IMR-90 (cell line): Measurements from ENCODE around the gene WDR11. TPM values are rescaled to one million over a fixed set of nuclear protein-coding genes. Genes with fewer than 3 reads are reported as not detected.

ENCODE experiments used
- ATAC-seq: fragments of 200-7000 bp; cut with Tn5 transposase; 2 replicates; pipeline ENCODE4 v1.9.1; 2020; ENCODE audit warnings: low read depth, mild to moderate bottlenecking, moderate library complexity
- BruUV-seq: library from RNA; stranded (reverse); fragments of 400-500 nt; replicated peaks from 2 replicates; lab custom pipeline; 2021; lab: Mats Ljungman, UMichigan
- CTCF ChIA-PET: fragments of 300-600 bp; formaldehyde crosslinking; extraction: SDS; loops from one replicate; lab custom pipeline; 2021; ENCODE audit warnings: antibody characterized with exemption; lab: Yijun Ruan, JAX
- POLR2A ChIA-PET: fragments of 300-600 bp; sonication (Branson Sonifier 250); formaldehyde crosslinking; loops from one replicate; lab custom pipeline; 2022; ENCODE audit warnings: antibody characterized with exemption; ENCODE audit not compliant: unreplicated experiment; lab: Charles Lee
- DNase-seq: peaks from one replicate; pipeline ENCODE4 v3.0.0; 2013
- H2AFZ ChIP-seq: replicated peaks from 2 replicates; pipeline ENCODE3; 2013; ENCODE audit warnings: low read length, mild to moderate bottlenecking; ENCODE audit not compliant: poor library complexity
- H2AK5ac ChIP-seq: 2 replicates; pipeline ENCODE4 v1.6.1; 2013; ENCODE audit warnings: low read depth, low read length, inconsistent platforms
- H2AK9ac ChIP-seq: replicated peaks from 2 replicates; pipeline ENCODE3; 2013; ENCODE audit warnings: mild to moderate bottlenecking, low read depth, low read length, moderate library complexity; ENCODE audit not compliant: poor library complexity
- H2BK120ac ChIP-seq: 2 replicates; pipeline ENCODE4 v1.6.1; 2013; ENCODE audit warnings: low read depth, low read length, inconsistent platforms
- H2BK15ac ChIP-seq: 3 replicates; pipeline ENCODE4 v1.6.1; 2013; ENCODE audit warnings: low read depth, low read length, inconsistent platforms
- H2BK20ac ChIP-seq: 2 replicates; pipeline ENCODE4 v1.6.1; 2013; ENCODE audit warnings: low read depth, mild to moderate bottlenecking, inconsistent platforms, low read length, moderate library complexity
- H2BK5ac ChIP-seq: 2 replicates; pipeline ENCODE4 v1.6.1; 2013; ENCODE audit warnings: mild to moderate bottlenecking, low read depth, low read length, inconsistent platforms; ENCODE audit not compliant: poor library complexity, severe bottlenecking
- H3K14ac ChIP-seq: replicated peaks from 2 replicates; pipeline ENCODE4 v1.6.1; 2013; ENCODE audit warnings: low read depth, low read length, inconsistent platforms
- H3K18ac ChIP-seq: 2 replicates; pipeline ENCODE4 v1.6.1; 2013; ENCODE audit warnings: low read depth, low read length, control low read depth
- H3K23ac ChIP-seq: 2 replicates; pipeline ENCODE4 v1.6.1; 2013; ENCODE audit warnings: low read depth, low read length, inconsistent platforms
- H3K27ac ChIP-seq: 2 replicates; pipeline ENCODE4 v1.5.1; 2013; ENCODE audit warnings: mild to moderate bottlenecking, control low read depth, low read length; ENCODE audit not compliant: insufficient read depth
- H3K27me3 ChIP-seq: 2 replicates; pipeline ENCODE4 v1.6.1; 2013; ENCODE audit warnings: low read length; ENCODE audit not compliant: control insufficient read depth, insufficient read depth
- H3K36me3 ChIP-seq: 2 replicates; pipeline ENCODE4 v1.6.1; 2013; ENCODE audit warnings: low read length, mixed read lengths; ENCODE audit not compliant: control insufficient read depth, insufficient read depth
- H3K4ac ChIP-seq: 2 replicates; pipeline ENCODE4 v1.6.1; 2013; ENCODE audit warnings: low read depth, low read length, inconsistent platforms
- H3K4me1 ChIP-seq: 2 replicates; pipeline ENCODE4 v1.6.1; 2013; ENCODE audit warnings: low read length, mixed read lengths; ENCODE audit not compliant: control insufficient read depth, insufficient read depth
- H3K4me2 ChIP-seq: 2 replicates; pipeline ENCODE4 v1.6.1; 2013; ENCODE audit warnings: low read depth, mild to moderate bottlenecking, control low read depth, low read length, moderate library complexity
- H3K4me3 ChIP-seq: 2 replicates; pipeline ENCODE4 v1.5.1; 2013; ENCODE audit warnings: low read depth, mild to moderate bottlenecking, control low read depth, low read length, moderate library complexity; ENCODE audit not compliant: insufficient read depth
- H3K56ac ChIP-seq: 2 replicates; pipeline ENCODE4 v1.6.1; 2013; ENCODE audit warnings: low read length, inconsistent platforms; ENCODE audit not compliant: insufficient read depth; ENCODE audit errors: extremely low read depth
- H3K79me1 ChIP-seq, 2 experiments: 2 replicates each; pipeline ENCODE4 v1.6.1; 2013; ENCODE audit warnings: low read length in 2 of 2, inconsistent platforms in 1 of 2, low read depth in 1 of 2
- H3K9ac ChIP-seq: 2 replicates; pipeline ENCODE4 v1.6.1; 2013; ENCODE audit warnings: low read depth, low read length, control low read depth
- H3K9me1 ChIP-seq: 2 replicates; pipeline ENCODE4 v1.6.1; 2013; ENCODE audit warnings: low read length, inconsistent platforms; ENCODE audit not compliant: insufficient read depth
- H3K9me3 ChIP-seq: 2 replicates; pipeline ENCODE4 v1.6.1; 2013; ENCODE audit warnings: low read length; ENCODE audit not compliant: control insufficient read depth, insufficient read depth
- H4K20me1 ChIP-seq: 2 replicates; pipeline ENCODE4 v1.6.1; 2013; ENCODE audit warnings: low read length, inconsistent platforms; ENCODE audit not compliant: insufficient read depth
- H4K5ac ChIP-seq: 2 replicates; pipeline ENCODE4 v1.6.1; 2013; ENCODE audit warnings: mild to moderate bottlenecking, low read depth, low read length, control low read depth
- H4K8ac ChIP-seq, 2 experiments: 2 replicates each; pipeline ENCODE4 v1.6.1; 2013; ENCODE audit warnings: low read depth in 2 of 2, low read length in 2 of 2, control low read depth in 1 of 2, inconsistent platforms in 1 of 2
- H4K91ac ChIP-seq: 2 replicates; pipeline ENCODE4 v1.6.1; 2013; ENCODE audit warnings: low read depth, low read length, inconsistent platforms; ENCODE audit not compliant: insufficient read depth
- BHLHE40 ChIP-seq: fragments of 150-350 bp; IDR thresholded peaks from 2 replicates; pipeline ENCODE4 v1.6.1; 2016; ENCODE audit warnings: mild to moderate bottlenecking, low read depth, low read length
- CEBPB ChIP-seq: IDR thresholded peaks from 2 replicates; pipeline ENCODE4 v1.6.1; 2012; ENCODE audit warnings: low read depth, low read length, improper control_type of control experiment
- CHD1 ChIP-seq: IDR thresholded peaks from 2 replicates; pipeline ENCODE4 v1.6.1; 2012; ENCODE audit warnings: low read depth, low read length, improper control_type of control experiment
- FOS ChIP-seq: fragments of 150-350 bp; IDR thresholded peaks from 2 replicates; pipeline ENCODE4 v1.6.1; 2016; ENCODE audit warnings: low read depth, low read length
- MAFK ChIP-seq: IDR thresholded peaks from 2 replicates; pipeline ENCODE4 v1.6.1; 2012; ENCODE audit warnings: low read depth, low read length, improper control_type of control experiment
- MAZ ChIP-seq: IDR thresholded peaks from 2 replicates; pipeline ENCODE4 v1.6.1; 2012; ENCODE audit warnings: low read depth, mild to moderate bottlenecking, low read length, improper control_type of control experiment, moderate library complexity, borderline replicate concordance
- MXI1 ChIP-seq: IDR thresholded peaks from 2 replicates; pipeline ENCODE4 v1.6.1; 2012; ENCODE audit warnings: low read depth, mild to moderate bottlenecking, low read length, moderate library complexity, borderline replicate concordance
- NFE2L2 ChIP-seq: fragments of 150-350 bp; IDR thresholded peaks from 2 replicates; pipeline ENCODE4 v1.6.1; 2016; ENCODE audit warnings: low read depth, mild to moderate bottlenecking, low read length
- POLR2A ChIP-seq: IDR thresholded peaks from 2 replicates; pipeline ENCODE4 v1.6.1; 2012; ENCODE audit warnings: mild to moderate bottlenecking, low read depth, low read length
- RAD21 ChIP-seq: IDR thresholded peaks from 2 replicates; pipeline ENCODE4 v1.6.1; 2012; ENCODE audit warnings: low read length, improper control_type of control experiment
- RCOR1 ChIP-seq: IDR thresholded peaks from 2 replicates; pipeline ENCODE4 v1.6.1; 2012; ENCODE audit warnings: mild to moderate bottlenecking, low read length, improper control_type of control experiment; ENCODE audit not compliant: insufficient replicate concordance
- RFX5 ChIP-seq: IDR thresholded peaks from 2 replicates; pipeline ENCODE4 v1.8.0; 2012; ENCODE audit warnings: low read depth, mild to moderate bottlenecking, low read length, moderate library complexity
- SMC3 ChIP-seq: fragments of 150-350 bp; IDR thresholded peaks from 2 replicates; pipeline ENCODE4 v1.6.1; 2016; ENCODE audit warnings: low read depth, mild to moderate bottlenecking, antibody characterized with exemption, low read length, moderate library complexity
- WGBS, 2 experiments: methylation state at CpG; one replicate each; pipeline versions ENCODE4 v1.1.5 to v1.1.7; 2013; ENCODE audit warnings: missing lambda C conversion rate in 2 of 2; ENCODE audit not compliant: insufficient read length in 1 of 2; ENCODE audit errors: extremely low coverage in 2 of 2; 5-methylcytosine and 5-hydroxymethylcytosine counted together
- dilution Hi-C: fragments of 300-500 bp; cut with HindIII; formaldehyde crosslinking; loops from one replicate; pipeline ENCODE4 v1.14.3; 2018; ENCODE audit warnings: low sequenced_read_pairs; ENCODE audit not compliant: unreplicated experiment
- in situ Hi-C: fragments of 300-500 bp; cut with MboI; formaldehyde crosslinking; loops from 3 replicates; pipeline ENCODE4 v1.14.3; 2019; ENCODE audit warnings: low sequenced_read_pairs, inconsistent platforms, mixed read lengths
- intact Hi-C: fragments of 100-400 bp; cut with micrococcal nuclease; formaldehyde crosslinking; loops from 2 replicates; pipeline ENCODE4 v1.10.0; 2022
- polyA plus RNA-seq, 3 experiments: library from polyadenylated mRNA; depleted of rRNA; stranded (reverse); fragments of >200 nt; gene quantifications; 2 replicates each; pipeline ENCODE4 v1.2.3, GENCODE V29; 2012; ENCODE audit warnings: low replicate concordance in 1 of 3
- total RNA-seq: library from RNA; depleted of rRNA; stranded (reverse); fragments of >200 nt; gene quantifications from 2 replicates; pipeline ENCODE4 v1.2.3, GENCODE V29; 2012
- TF ChIP-seq, protein P1 (sequence below): fragments of 150-350 bp; IDR thresholded peaks from 2 replicates; pipeline ENCODE4 v1.6.1; 2016; ENCODE audit warnings: low read depth, mild to moderate bottlenecking, low read length, moderate library complexity, borderline replicate concordance
- TF ChIP-seq, protein P2 (sequence below): conservative IDR thresholded peaks from 2 replicates; pipeline ENCODE4 v1.5.1; 2012; ENCODE audit warnings: mild to moderate bottlenecking, low read depth, low read length, improper control_type of control experiment
- TF ChIP-seq, protein P3 (sequence below): fragments of 150-350 bp; IDR thresholded peaks from 2 replicates; pipeline ENCODE4 v1.6.1; 2017; ENCODE audit warnings: mild to moderate bottlenecking, antibody characterized with exemption, low read length, low read depth

Gene WDR11
- total and polyA plus RNA-seq, 2 of the 4 experiments (the other 2 are of a cell fraction) = 31.6 to 62.6 TPM

DNA sequence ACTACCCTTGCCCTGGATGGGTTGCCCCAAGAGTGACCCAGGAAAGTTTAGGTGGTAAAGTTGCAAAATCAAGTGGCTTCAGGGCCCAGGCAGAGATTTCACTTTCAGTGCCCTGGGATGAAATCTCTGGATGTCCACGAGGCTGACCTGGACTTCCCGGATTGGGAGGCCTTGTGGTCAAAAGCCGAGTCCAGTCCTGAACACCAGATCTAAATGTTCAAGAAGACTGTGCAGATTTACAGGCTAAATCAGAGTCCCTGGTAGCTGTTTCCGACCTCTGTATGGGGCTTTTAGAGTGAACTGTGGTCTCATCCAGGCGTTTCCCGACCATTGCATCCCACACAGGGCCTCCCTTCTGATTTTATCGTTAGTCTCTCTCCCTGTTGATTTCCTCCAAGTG, 95.3 kb downstream of the WDR11 start:
- TF ChIP-seq RCOR1 = no peak
- no peak for TF ChIP-seq RAD21
- TF ChIP-seq, protein P1, sequence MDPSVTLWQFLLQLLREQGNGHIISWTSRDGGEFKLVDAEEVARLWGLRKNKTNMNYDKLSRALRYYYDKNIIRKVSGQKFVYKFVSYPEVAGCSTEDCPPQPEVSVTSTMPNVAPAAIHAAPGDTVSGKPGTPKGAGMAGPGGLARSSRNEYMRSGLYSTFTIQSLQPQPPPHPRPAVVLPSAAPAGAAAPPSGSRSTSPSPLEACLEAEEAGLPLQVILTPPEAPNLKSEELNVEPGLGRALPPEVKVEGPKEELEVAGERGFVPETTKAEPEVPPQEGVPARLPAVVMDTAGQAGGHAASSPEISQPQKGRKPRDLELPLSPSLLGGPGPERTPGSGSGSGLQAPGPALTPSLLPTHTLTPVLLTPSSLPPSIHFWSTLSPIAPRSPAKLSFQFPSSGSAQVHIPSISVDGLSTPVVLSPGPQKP = no peak
- TF ChIP-seq SMC3 = no peak
- no peak for TF ChIP-seq FOS
- TF ChIP-seq CEBPB = no peak
- TF ChIP-seq, protein P2, sequence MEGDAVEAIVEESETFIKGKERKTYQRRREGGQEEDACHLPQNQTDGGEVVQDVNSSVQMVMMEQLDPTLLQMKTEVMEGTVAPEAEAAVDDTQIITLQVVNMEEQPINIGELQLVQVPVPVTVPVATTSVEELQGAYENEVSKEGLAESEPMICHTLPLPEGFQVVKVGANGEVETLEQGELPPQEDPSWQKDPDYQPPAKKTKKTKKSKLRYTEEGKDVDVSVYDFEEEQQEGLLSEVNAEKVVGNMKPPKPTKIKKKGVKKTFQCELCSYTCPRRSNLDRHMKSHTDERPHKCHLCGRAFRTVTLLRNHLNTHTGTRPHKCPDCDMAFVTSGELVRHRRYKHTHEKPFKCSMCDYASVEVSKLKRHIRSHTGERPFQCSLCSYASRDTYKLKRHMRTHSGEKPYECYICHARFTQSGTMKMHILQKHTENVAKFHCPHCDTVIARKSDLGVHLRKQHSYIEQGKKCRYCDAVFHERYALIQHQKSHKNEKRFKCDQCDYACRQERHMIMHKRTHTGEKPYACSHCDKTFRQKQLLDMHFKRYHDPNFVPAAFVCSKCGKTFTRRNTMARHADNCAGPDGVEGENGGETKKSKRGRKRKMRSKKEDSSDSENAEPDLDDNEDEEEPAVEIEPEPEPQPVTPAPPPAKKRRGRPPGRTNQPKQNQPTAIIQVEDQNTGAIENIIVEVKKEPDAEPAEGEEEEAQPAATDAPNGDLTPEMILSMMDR = no peak
- TF ChIP-seq, protein P3, sequence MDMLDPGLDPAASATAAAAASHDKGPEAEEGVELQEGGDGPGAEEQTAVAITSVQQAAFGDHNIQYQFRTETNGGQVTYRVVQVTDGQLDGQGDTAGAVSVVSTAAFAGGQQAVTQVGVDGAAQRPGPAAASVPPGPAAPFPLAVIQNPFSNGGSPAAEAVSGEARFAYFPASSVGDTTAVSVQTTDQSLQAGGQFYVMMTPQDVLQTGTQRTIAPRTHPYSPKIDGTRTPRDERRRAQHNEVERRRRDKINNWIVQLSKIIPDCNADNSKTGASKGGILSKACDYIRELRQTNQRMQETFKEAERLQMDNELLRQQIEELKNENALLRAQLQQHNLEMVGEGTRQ = no peak
- TF ChIP-seq RFX5 = no peak
- no peak for TF ChIP-seq NFE2L2
- TF ChIP-seq BHLHE40 = no peak
- TF ChIP-seq MAZ = no peak
- no peak for TF ChIP-seq POLR2A
- no peak for TF ChIP-seq CHD1
- TF ChIP-seq MAFK = no peak
- TF ChIP-seq MXI1 = no peak
- dilution Hi-C loops (no loop called here), in situ Hi-C loops (loop anchor here (5.0 kb wide), 2 partner anchors 786 to 951 kb away; no protein-coding TSS in a partner anchor), intact Hi-C loops (loop anchor here (5.0 to 10.0 kb wide), 2 partner anchors 806 to 1618 kb away; partner anchors contain the start of gene DMBT1)
- H3K27me3 ChIP-seq = peaks cover 14% of the 10 kb centered on the region
- ChIA-PET POLR2A (no interaction called here), CTCF (no interaction called here)
- H4K20me1 ChIP-seq = no peaks in the 10 kb centered on the region
- H3K27ac ChIP-seq = no peak overlapping the region
- no peak overlapping the region for H3K56ac ChIP-seq
- no peak overlapping the region for H4K8ac ChIP-seq
- H2AK9ac ChIP-seq = no peak overlapping the region
- H3K9ac ChIP-seq = no peak overlapping the region
- WGBS, 2 experiments = 72% methylated on average over 3 of the region's 7 CpGs; no CpG with 5 or more reads in 1 of the 2 experiments
- no peak overlapping the region for H3K4ac ChIP-seq
- no peaks in the 10 kb centered on the region for H3K9me1 ChIP-seq
- no peak overlapping the region for H3K4me3 ChIP-seq
- no peaks in the 10 kb centered on the region for H3K4me1 ChIP-seq
- no peak overlapping the region for H4K5ac ChIP-seq
- H3K9me3 ChIP-seq = no peaks in the 10 kb centered on the region
- ATAC-seq (no peak), DNase-seq (no peak)
- H2AK5ac ChIP-seq = no peak overlapping the region
- no peak overlapping the region for H3K18ac ChIP-seq
- BruUV-seq = no TSS peak
- no peaks in the 10 kb centered on the region for H3K36me3 ChIP-seq
- H2BK20ac ChIP-seq = no peak overlapping the region
- no peak overlapping the region for H2BK5ac ChIP-seq
- no peaks in the 10 kb centered on the region for H3K79me1 ChIP-seq
- no peak overlapping the region for H3K23ac ChIP-seq
- H3K4me2 ChIP-seq = no peak overlapping the region
- H2AFZ ChIP-seq = no peak overlapping the region
- H2BK15ac ChIP-seq = no peak overlapping the region
- no peak overlapping the region for H2BK120ac ChIP-seq
- H4K91ac ChIP-seq = no peak overlapping the region
- no peak overlapping the region for H3K14ac ChIP-seq
